OCI-LY3 (cell line): Measurements from ENCODE around the gene KATNAL2.

Experiments
- H2AFZ ChIP-seq: fragments of 200-600, 300-600 bp; shearing (Covaris generic); 2 replicates; pipeline ENCODE4 v1.6.0; 2014; ENCODE audit warnings: antibody characterized with exemption, low read depth, low read length
- H3K27ac ChIP-seq: fragments of 200-600, 300-600 bp; sonication (generic); 2 replicates; pipeline ENCODE4 v1.5.1; 2014; ENCODE audit warnings: mild to moderate bottlenecking, low read length, moderate library complexity, mixed read lengths
- H3K27me3 ChIP-seq: fragments of 200-600, 300-600 bp; sonication (generic); 2 replicates; pipeline ENCODE4 v1.6.1; 2014; ENCODE audit warnings: low read depth, low read length, mixed read lengths
- H3K36me3 ChIP-seq: fragments of 200-600, 300-600 bp; sonication (generic); replicated peaks from 2 replicates; pipeline ENCODE3; 2014; ENCODE audit warnings: low read depth, low read length, mixed read lengths
- H3K4me1 ChIP-seq: fragments of 300-600, 200-600 bp; sonication (generic); 2 replicates; pipeline ENCODE4 v1.6.1; 2014; ENCODE audit warnings: low read length, mixed read lengths
- H3K4me2 ChIP-seq: fragments of 200-600, 300-600 bp; sonication (generic); 2 replicates; pipeline ENCODE4 v1.6.1; 2014; ENCODE audit warnings: low read length, mixed read lengths
- H3K4me3 ChIP-seq: fragments of 300-600, 200-600 bp; sonication (generic); 2 replicates; pipeline ENCODE4 v1.5.1; 2014; ENCODE audit warnings: antibody characterized with exemption, mild to moderate bottlenecking, low read length, moderate library complexity
- H3K79me2 ChIP-seq: fragments of 300-600, 200-600 bp; shearing (Covaris generic); 2 replicates; pipeline ENCODE4 v1.6.1; 2014; ENCODE audit warnings: mild to moderate bottlenecking, low read length, mixed read lengths
- H3K9ac ChIP-seq: fragments of 300-600, 200-600 bp; shearing (Covaris generic); 2 replicates; pipeline ENCODE4 v1.6.0; 2014; ENCODE audit warnings: mild to moderate bottlenecking, low read length, moderate library complexity
- H3K9me3 ChIP-seq: fragments of 200-600, 300-600 bp; shearing (Covaris generic); 2 replicates; pipeline ENCODE4 v1.6.1; 2014; ENCODE audit warnings: low read length, mixed read lengths; ENCODE audit not compliant: insufficient read depth
- H4K20me1 ChIP-seq: fragments of 200-600, 300-600 bp; sonication (generic); 2 replicates; pipeline ENCODE4 v1.6.1; 2016; ENCODE audit warnings: low read length, mixed read lengths; ENCODE audit not compliant: insufficient read depth
- EZH2phosphoT487 ChIP-seq: fragments of 200-600 bp; shearing (Covaris generic); IDR thresholded peaks from 2 replicates; pipeline ENCODE4 v1.6.1; 2018; ENCODE audit warnings: antibody characterized with exemption, mixed run types, low read depth
- TF ChIP-seq, protein P1 (sequence below): fragments of 200-600, 300-600 bp; sonication (generic); IDR thresholded peaks from 2 replicates; pipeline ENCODE4 v1.5.1; 2014; ENCODE audit warnings: antibody characterized with exemption, low read length, low read depth

KATNAL2 gene

DNA sequence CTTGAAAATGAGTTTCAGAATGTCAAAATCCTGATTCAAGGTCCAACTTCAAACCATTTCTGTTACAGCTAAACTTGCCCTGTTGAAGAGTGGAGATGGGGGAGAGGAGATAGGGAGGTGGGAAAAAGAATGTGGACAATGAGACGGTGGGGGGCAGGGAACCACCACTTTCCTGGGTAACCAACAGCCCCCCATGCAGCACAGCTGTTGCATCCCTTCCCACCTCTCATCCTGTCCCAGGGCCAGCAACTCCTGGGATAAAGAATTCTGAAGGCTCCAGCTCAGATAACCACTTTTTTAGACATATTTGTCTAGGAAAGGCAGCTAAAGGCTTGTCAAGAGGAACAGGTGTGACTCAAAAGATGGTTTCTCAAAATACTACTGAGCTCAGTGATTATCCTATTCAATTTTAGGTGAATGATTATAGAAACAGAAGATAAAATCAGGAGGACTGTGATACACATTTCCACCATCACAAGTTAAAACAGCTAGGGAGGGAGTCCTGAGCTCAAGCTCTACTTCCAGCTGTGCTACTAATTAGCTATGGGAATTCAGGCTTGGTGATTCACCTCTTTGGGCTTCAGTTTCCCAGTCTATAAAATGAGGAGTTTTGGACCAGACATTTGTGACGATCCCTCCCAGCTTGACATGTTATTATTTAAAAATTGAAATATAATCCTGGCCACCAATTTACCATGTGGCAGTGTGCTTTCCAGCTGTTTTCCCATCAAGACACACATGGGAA is 196.6 kb downstream of the KATNAL2 start:
- no peaks in the 10 kb centered on the region for H3K9me3 ChIP-seq
- no peaks in the 10 kb centered on the region for H3K4me1 ChIP-seq
- no peak overlapping the region for H3K9ac ChIP-seq
- H3K4me2 ChIP-seq = no peak overlapping the region
- no peak for TF ChIP-seq EZH2phosphoT487
- TF ChIP-seq, protein P1, sequence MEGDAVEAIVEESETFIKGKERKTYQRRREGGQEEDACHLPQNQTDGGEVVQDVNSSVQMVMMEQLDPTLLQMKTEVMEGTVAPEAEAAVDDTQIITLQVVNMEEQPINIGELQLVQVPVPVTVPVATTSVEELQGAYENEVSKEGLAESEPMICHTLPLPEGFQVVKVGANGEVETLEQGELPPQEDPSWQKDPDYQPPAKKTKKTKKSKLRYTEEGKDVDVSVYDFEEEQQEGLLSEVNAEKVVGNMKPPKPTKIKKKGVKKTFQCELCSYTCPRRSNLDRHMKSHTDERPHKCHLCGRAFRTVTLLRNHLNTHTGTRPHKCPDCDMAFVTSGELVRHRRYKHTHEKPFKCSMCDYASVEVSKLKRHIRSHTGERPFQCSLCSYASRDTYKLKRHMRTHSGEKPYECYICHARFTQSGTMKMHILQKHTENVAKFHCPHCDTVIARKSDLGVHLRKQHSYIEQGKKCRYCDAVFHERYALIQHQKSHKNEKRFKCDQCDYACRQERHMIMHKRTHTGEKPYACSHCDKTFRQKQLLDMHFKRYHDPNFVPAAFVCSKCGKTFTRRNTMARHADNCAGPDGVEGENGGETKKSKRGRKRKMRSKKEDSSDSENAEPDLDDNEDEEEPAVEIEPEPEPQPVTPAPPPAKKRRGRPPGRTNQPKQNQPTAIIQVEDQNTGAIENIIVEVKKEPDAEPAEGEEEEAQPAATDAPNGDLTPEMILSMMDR = no peak
- peaks cover 46% of the 10 kb centered on the region for H3K36me3 ChIP-seq
- H4K20me1 ChIP-seq = no peaks in the 10 kb centered on the region; the same call in 1 of the 2 replicates
- no peak overlapping the region for H3K27ac ChIP-seq
- H3K27me3 ChIP-seq = no peaks in the 10 kb centered on the region
- no peak overlapping the region for H3K4me3 ChIP-seq
- H3K79me2 ChIP-seq = no peaks in the 10 kb centered on the region
- no peak overlapping the region for H2AFZ ChIP-seq

DNA sequence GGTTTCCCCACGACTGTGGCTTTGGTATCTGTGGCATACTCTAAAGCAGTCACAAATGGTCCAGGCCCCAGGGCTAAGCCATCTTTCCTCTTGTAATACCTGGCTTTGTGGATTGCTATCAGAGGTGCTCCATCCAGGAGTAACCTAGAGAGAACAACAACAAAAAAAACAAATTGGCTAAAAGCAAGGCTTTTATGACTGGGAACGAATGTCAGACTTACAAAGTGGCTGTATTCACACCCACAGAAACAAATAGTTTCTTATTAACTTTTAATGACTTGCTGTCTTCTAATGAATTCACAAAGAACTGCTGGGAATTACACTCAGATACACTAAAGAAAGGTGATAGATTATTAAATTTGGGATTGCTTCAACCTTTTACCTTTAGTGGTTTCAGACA is 197.8 kb downstream of the KATNAL2 start:
- no peak overlapping the region for H3K4me2 ChIP-seq
- no peaks in the 10 kb centered on the region for H3K27me3 ChIP-seq
- no peaks in the 10 kb centered on the region for H3K9me3 ChIP-seq
- H3K4me1 ChIP-seq = peaks cover 6% of the 10 kb centered on the region
- no peak overlapping the region for H3K9ac ChIP-seq
- no peak overlapping the region for H2AFZ ChIP-seq
- H4K20me1 ChIP-seq = peaks cover 4% of the 10 kb centered on the region
- TF ChIP-seq, protein P1 = no peak
- no peak for TF ChIP-seq EZH2phosphoT487
- no peak overlapping the region for H3K4me3 ChIP-seq
- no peaks in the 10 kb centered on the region for H3K79me2 ChIP-seq
- H3K36me3 ChIP-seq = peaks cover 48% of the 10 kb centered on the region
- H3K27ac ChIP-seq = no peak overlapping the region

DNA sequence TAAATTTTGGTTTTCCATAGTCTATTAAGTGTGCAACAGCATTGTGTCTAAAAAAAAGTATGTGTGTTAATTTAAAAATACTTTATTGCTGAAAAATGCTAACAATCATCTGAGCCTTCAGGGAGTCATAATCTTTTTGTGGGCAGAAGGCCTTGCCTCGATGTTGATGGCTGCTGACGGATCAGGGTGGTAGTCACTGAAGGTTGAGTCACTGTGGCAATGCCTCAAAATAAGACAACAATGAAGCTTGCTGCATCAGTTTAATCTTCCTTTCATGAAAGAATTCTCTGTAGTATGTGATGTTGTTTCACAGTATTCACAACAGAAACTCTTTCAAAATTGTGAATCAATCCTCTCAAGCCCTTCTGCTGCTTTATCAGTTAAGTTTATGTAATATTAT is 201.6 kb downstream of the KATNAL2 start:
- Histone ChIP-seq H3K27ac (no peak overlapping the region), H3K9ac (no peak overlapping the region), H3K9me3 (no peaks in the 10 kb centered on the region), H2AFZ (no peak overlapping the region), H3K4me1 (peaks cover 21% of the 10 kb centered on the region), H3K4me2 (no peak overlapping the region), H3K36me3 (peaks cover 24% of the 10 kb centered on the region), H4K20me1 (peaks cover 19% of the 10 kb centered on the region), H3K79me2 (no peaks in the 10 kb centered on the region), H3K27me3 (no peaks in the 10 kb centered on the region), H3K4me3 (no peak overlapping the region)
- TF ChIP-seq, protein P1 = no peak
- TF ChIP-seq EZH2phosphoT487 = no peak

DNA sequence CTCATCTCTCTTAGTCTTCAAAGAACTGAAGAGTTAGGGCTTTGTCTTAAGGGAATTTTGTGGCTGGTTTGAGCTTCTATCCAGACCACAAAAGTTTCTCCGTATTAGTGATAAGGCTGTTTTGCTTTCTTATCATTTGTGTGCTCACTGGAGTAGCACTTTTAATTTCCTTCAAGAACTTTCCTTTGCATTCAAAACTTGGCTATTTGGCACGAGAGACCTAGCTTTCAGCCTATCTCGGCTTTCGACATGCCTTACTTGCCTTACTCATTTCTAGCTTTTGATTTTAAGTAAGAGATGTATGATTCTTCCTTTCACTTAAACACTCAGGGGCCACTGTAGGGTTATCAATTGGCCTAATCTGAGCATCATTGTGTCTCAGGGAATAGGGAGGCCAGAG is 203.0 kb downstream of the KATNAL2 start:
- Histone ChIP-seq H3K4me3 (no peak overlapping the region), H4K20me1 (peaks cover 19% of the 10 kb centered on the region)

More for the DNA sequence above, 203.0 kb downstream of the KATNAL2 start:
- Histone ChIP-seq H3K9ac (no peak overlapping the region), H3K4me2 (peak overlapping the region; percentile 28), H3K9me3 (no peaks in the 10 kb centered on the region), H3K4me1 (peaks cover 21% of the 10 kb centered on the region), H3K36me3 (peaks cover 19% of the 10 kb centered on the region), H3K27ac (peak overlapping the region; percentile 8; the same call in 1 of the 2 replicates), H3K27me3 (no peaks in the 10 kb centered on the region), H3K79me2 (no peaks in the 10 kb centered on the region), H2AFZ (no peak overlapping the region)
- TF ChIP-seq, protein P1 = no peak
- TF ChIP-seq EZH2phosphoT487 = no peak
